Hepatocyte (in vitro differentiated cells): Measurements from ENCODE around the gene MYOF.

Experiments used
- EZH2 ChIP-seq: fragments of 200-600 bp; sonication (generic); IDR thresholded peaks from 2 replicates; pipeline ENCODE4 v1.6.1; 2016; ENCODE audit warnings: antibody characterized with exemption, mild to moderate bottlenecking, borderline replicate concordance
- EZH2phosphoT487 ChIP-seq: fragments of 200-600 bp; sonication (generic); IDR thresholded peaks from one replicate; pipeline ENCODE4 v1.6.1; 2018; ENCODE audit warnings: antibody characterized with exemption, mild to moderate bottlenecking, low read depth, moderate library complexity; ENCODE audit not compliant: unreplicated experiment, severe bottlenecking
- TF ChIP-seq, protein P1 (sequence below): fragments of 200-600 bp; sonication (generic); IDR thresholded peaks from 2 replicates; pipeline ENCODE4 v1.5.1; 2016; ENCODE audit warnings: antibody characterized with exemption, mild to moderate bottlenecking; ENCODE audit not compliant: poor library complexity

DNA sequence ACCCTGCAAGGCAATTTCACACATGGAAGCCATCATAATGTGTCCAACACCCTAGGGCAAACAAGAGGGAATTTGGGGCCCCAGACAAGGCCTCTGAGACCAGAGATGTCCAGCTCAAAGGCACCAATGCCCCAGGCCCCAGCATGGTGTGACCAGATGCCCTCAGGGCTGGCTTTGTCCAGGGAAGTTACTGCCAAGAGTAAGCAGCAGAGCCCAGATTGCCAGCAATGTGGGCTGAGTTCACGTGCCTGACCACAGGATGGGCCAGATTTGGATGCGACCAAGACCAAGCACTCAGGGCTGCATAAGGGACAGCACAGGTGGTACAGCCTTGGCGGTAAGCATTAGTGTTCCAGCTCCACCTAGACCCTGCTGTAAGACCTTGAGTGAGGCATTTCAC, 12.7 kb downstream of the MYOF start:
- TF ChIP-seq EZH2phosphoT487 (no peak), EZH2 (no peak)
- TF ChIP-seq, protein P1, sequence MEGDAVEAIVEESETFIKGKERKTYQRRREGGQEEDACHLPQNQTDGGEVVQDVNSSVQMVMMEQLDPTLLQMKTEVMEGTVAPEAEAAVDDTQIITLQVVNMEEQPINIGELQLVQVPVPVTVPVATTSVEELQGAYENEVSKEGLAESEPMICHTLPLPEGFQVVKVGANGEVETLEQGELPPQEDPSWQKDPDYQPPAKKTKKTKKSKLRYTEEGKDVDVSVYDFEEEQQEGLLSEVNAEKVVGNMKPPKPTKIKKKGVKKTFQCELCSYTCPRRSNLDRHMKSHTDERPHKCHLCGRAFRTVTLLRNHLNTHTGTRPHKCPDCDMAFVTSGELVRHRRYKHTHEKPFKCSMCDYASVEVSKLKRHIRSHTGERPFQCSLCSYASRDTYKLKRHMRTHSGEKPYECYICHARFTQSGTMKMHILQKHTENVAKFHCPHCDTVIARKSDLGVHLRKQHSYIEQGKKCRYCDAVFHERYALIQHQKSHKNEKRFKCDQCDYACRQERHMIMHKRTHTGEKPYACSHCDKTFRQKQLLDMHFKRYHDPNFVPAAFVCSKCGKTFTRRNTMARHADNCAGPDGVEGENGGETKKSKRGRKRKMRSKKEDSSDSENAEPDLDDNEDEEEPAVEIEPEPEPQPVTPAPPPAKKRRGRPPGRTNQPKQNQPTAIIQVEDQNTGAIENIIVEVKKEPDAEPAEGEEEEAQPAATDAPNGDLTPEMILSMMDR: no peak
